CD4-positive, alpha-beta T cell treated with Interleukin-6 at 100 ng/mL for 8 hours (primary cell): ENCODE measurements around the gene TSPO.

ENCODE experiments used
- DNase-seq: peaks from one replicate; pipeline ENCODE4 v3.0.0-alpha.2; 2020; ENCODE audit warnings: mixed read lengths, low spot score

Gene TSPO

DNA sequence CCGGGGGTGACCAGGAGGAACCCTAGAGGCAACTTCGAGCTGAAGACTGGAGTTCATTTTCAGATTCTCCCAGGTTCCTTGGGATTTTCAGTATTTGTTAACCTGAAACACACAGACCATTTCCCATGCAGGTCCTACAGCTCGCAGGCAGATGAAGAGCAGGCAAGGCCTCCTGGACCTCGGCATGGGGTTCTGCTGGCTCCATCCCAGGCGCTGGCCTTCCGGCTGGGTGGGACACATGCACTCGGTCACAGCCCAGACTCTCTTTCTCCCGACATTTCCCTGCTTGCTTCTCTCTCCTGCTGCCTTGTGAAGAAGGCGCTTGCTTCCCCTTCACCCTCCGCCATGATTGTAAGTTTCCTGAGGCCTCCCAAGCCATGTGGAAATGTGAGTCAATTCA lies 51.0 kb downstream of the TSPO start:
- DNase-seq, result no peak

GRCh38 chr22:43202756-43203410 lies 51.5 kb downstream of the TSPO start:
- DNase-seq, result no peak

DNA sequence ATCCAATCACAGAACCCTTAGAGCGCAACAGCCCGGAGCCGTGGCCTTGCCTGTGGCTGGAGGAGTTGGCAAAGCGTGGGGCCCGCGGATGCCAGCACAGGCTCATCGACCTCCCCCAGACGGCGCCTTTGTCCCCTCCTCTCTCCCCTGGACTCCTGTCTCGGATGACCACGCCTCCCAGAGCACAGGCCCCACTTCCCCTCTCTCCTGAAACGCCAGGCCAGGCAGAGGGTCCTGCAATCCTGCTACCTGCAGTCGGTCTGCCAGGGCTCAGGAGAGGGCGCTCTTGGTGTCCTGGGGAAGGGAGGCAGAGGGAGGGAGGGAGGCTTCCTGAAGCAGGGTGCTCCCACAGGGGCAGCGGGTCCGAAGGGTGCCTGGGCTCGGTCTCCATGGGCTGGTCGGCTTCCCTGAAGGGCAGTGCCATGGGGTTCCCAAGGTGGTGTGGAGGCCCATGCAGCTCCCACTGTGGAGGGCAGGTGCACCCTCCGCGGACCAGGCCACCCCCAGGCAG lies 52.2 kb downstream of the TSPO start:
- DNase-seq, result no peak

DNA sequence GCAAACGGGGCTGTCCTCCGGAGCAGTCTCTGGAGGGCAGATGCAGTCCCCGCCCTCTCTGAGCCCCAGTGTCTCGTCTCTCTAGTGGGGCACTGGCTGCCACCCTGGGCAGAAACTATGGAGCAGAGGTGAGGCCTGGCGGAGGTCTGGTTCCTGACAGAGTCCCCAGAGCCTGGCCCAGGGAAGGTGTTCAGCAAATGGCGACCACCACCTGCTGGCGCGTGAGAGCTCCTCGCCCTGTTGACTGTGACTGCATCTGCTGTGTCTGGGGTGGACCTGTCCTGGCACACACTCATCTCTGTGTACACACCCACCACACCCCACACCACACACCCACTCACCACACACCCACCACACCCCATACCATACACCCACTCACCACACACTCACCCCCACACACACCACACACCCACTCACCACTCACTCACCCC lies 53.9 kb downstream of the TSPO start:
- DNase-seq, result no peak

GRCh38 chr22:43205748-43206508 lies 54.6 kb downstream of the TSPO start:
- no peak for DNase-seq

GRCh38 chr22:43206509-43207161 lies 55.3 kb downstream of the TSPO start:
- DNase-seq, result no peak

DNA sequence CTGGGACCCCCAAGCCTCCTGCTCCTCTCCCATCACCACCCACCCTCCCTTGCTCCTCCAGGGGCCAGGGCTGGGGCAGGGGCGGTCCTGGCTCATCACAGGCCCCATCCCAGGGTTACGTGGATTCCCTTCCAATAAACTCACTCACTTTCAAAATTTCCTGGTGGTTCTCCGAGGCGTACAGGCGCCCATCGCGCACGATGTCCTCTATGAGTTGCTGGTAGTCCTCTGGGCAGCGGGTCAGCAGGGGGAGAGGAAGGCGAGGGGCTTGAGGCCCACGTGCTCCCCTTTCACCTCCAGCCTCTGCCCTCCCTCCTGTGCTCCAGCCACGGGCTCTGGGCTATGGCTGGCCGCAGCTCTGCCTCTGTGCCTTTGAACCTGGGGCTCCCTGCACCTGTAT lies 56.0 kb downstream of the TSPO start:
- DNase-seq, result no peak

DNA sequence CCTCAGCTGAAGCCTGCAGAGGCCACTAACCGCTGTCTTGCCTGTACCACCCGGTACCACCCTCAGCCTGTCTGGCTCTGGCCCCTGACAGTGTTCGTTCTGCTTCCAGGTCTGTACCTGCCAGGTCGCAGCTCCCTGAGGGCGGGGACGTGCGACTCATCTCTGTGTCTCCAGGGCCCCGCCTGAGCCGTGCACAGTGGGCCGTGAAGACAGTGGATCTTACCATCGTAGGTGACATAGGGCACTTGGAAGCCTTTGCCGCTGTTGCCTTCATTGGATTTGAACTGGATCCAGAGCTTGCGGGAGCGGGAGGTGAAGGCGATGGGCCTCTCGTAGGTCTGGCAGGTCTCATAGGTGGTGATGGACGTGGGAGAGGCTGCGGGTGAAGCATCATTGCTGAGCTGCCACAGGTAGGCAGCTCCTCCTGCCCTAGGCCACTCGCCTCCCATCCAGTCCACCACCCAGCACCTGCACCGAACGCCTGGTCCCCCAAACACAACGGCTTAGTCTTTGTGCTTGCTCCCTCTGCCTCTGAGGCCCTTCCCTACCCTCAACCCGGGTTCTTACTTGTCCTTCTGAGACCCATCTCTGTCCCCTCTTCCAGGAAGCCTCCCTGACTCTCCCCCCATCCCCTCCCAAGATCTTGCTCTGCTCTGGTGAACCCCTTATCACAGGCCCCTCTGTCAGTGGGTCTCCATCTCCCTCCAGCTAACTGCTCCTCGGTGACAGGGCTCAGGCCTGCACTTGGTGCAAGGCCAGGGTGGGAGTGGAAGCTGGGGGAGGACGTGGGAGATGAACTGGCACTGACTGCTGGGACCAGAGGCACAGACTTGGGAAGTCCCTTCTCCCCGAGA lies 56.7 kb downstream of the TSPO start:
- no peak for DNase-seq

GRCh38 chr22:43208703-43209522 lies 57.6 kb downstream of the TSPO start:
- no peak for DNase-seq

DNA sequence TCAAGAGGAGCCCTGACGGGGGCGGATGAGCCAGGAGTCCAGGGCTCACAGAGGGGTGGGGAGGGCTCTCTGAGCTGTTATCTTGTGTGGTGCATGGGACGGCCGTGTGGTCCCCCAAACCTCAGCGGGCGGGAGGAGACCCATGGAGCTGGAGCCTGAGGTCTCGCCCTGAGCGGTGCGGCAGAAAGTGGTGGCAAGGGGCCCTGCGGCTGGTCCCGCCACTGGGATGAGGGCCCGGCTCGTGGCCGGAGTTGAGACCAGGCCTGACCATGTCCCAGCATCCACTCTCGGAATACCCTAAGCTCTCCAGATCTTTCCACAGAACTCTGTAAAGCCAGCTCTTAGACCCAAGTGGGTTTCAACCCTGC lies 58.1 kb downstream of the TSPO start:
- DNase-seq, result no peak

GRCh38 chr22:43209971-43210370 lies 58.6 kb downstream of the TSPO start:
- no peak for DNase-seq

DNA sequence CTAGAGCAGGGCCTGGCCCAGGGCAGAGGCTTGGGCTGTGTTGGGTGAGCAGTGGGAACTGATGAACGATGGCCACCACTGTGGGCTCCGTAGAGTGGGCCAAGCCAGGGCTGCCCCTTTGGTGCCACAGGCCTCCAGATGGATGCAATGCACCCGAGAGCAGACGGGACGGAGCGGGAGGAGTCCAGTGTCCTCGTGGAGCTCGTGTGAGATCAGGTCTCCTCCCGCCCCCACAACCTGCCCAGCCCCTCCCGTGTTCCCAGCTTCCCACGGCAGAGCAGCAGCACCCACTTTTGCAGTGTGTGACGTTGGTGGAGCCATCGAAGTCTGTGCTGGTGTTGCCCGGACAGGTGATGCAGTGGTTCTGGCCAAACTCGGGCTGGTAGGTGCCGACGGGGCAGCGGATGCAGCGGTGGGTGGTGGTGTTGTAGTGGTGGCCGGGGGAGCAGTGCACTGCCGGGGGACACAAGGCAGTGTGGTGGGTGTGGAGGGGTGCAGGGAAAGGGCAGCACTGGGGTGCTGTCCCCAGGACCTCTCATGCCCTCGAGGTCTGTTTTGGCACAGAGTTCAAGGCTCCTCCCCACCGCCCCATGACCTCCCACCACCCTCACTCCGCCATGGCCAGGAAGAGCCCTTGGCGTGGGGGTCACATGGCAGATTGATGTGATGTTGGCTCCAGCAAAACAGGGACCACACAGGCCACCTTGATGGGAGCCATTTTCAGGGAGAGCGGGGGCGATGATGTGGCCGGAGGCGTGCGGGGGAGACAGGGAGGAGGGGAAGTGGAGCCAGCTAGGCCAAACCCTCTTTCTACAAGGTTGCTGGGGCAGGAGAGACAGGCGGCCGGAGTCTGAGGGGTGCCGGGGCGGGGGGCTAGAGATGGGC lies 59.5 kb downstream of the TSPO start:
- no peak for DNase-seq

- DNase-seq, result no peak
Observed at GRCh38 chr22:43211941-43212433, 60.6 kb downstream of the TSPO start.

- DNase-seq, result no peak
Observed at GRCh38 chr22:43212434-43212952, 61.1 kb downstream of the TSPO start.
